ENCODE results near the gene CDSN.

The CDSN gene

GRCh38 chr6:31096215-31096614 lies 24.0 kb downstream of the CDSN start:
- TF ChIP-seq, protein P1, sequence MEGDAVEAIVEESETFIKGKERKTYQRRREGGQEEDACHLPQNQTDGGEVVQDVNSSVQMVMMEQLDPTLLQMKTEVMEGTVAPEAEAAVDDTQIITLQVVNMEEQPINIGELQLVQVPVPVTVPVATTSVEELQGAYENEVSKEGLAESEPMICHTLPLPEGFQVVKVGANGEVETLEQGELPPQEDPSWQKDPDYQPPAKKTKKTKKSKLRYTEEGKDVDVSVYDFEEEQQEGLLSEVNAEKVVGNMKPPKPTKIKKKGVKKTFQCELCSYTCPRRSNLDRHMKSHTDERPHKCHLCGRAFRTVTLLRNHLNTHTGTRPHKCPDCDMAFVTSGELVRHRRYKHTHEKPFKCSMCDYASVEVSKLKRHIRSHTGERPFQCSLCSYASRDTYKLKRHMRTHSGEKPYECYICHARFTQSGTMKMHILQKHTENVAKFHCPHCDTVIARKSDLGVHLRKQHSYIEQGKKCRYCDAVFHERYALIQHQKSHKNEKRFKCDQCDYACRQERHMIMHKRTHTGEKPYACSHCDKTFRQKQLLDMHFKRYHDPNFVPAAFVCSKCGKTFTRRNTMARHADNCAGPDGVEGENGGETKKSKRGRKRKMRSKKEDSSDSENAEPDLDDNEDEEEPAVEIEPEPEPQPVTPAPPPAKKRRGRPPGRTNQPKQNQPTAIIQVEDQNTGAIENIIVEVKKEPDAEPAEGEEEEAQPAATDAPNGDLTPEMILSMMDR (IDR thresholded peaks at IDR 0.05; ENCODE audit: low read depth, low read length, missing control alignments): no peak
- H3K4me3 ChIP-seq (ENCODE audit: low read depth, low read length): no peak overlapping the region
- DNase-seq (ENCODE audit: low read depth): no peak
- in situ Hi-C loops (cut with HindIII; ENCODE audit: low sequenced_read_pairs): no loop called here

DNA sequence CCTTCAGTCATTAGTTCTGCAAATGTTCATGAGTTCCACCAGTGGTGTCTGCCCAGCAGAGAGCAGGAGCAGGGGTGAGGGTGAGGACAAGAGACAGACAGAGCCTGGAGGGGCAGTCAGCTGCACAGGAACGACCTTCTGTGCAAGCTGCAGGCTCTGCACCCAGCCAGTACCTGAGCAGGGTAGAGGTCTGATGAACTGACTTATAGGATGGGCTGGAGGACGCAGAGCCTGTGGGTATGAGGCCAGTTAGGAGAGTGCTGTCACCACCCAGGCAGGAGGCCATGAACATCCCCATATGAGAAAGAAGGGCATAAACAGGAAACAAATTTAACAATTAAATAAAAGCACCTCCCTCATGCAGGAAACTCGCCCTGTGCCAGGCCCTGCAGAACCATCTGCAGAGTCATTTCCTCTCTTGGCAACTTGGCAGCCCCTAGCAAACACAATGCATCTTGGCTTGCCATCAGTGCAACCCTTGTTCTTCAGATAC lies 25.8 kb downstream of the CDSN start:
- in situ Hi-C loops (cut with HindIII; ENCODE audit: low sequenced_read_pairs): no loop called here
- no peak for DNase-seq (ENCODE audit: low read depth)

DNA sequence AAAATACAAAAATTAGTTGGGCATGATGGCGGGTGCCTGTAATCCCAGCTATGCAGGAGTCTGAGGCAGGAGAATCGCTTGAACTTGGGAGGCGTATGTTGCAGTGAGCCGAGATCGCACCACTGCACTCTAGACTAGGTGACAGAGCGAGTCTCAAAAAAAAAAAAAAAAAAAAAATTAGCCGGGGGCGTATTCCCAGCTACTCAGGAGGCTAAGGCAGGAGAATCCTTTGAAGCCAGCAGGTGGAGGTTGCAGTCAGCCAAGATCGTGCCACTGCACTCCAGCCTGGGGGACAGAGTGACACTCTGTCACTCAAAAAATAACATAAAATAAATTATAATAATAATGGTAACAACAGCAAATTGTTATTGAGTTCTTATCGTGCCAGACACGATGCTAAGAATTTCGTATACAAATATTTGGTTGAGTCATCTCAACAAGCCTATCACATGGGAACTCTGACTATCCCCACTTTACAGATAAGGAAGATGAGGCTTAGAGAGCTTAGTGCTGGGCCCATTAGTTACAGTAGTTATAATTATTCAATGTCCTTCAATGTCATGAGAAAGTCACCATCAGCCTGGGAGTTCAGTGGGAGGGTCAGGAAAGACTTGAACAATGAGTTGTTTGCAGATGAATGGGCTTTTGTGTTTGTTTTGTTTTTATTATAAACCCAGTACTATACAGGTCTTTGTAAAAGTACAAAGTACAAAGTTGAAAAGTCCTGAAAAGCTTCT lies 27.3 kb downstream of the CDSN start:
- in situ Hi-C loops (cut with HindIII; ENCODE audit: low sequenced_read_pairs): no loop called here
- DNase-seq (ENCODE audit: low read depth): no peak
- H3K4me3 ChIP-seq (ENCODE audit: low read depth, low read length): no peak overlapping the region
- TF ChIP-seq, protein P1 (IDR thresholded peaks at IDR 0.05; ENCODE audit: low read depth, low read length, missing control alignments): no peak

More for the DNA sequence above, 25.8 kb downstream of the CDSN start:
- H3K4me3 ChIP-seq (ENCODE audit: low read depth, low read length): no peak overlapping the region
- TF ChIP-seq, protein P1 (IDR thresholded peaks at IDR 0.05; ENCODE audit: low read depth, low read length, missing control alignments): no peak

DNA sequence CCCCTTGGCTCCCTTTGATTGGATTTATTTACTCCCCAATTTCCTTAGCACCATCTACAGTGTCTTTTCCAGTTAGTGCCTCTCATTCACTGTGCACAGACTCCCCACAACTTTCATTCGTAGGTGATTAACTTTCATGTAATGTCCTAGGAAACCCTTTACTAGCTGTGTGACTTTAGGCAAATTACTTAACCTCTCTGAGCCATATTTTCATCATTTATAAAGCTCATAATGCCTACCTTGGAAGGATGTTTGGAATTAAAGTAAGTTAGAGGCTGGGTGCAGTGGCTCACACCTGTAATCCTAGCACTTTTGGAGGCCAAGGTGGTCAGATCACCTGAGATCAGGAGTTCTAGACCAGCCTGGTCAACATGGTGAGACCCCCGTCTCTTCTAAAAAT lies 28.0 kb downstream of the CDSN start:
- H3K4me3 ChIP-seq (ENCODE audit: low read depth, low read length): no peak overlapping the region
- DNase-seq (ENCODE audit: low read depth): no peak
- TF ChIP-seq, protein P1 (IDR thresholded peaks at IDR 0.05; ENCODE audit: low read depth, low read length, missing control alignments): no peak
- in situ Hi-C loops (cut with HindIII; ENCODE audit: low sequenced_read_pairs): no loop called here

DNA sequence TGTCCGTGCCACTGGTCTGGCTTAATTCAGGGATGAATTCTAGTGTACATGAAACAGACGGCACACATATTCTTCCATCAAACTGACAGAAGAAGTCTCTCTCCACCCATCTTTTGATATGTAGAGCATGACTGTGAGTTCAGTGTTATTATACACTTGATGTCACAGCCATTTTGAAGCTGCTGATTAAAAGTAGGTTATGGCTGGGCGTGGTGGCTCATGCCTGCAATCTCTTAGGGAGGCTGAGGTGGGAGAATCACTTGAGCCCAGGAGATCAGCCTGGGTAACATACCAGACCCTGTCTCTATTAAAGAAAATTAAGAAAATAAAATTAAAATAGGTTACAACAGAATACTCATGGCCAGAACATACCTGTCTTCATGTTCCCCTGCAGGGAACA lies 28.6 kb downstream of the CDSN start:
- no peak for DNase-seq (ENCODE audit: low read depth)
- H3K4me3 ChIP-seq (ENCODE audit: low read depth, low read length): no peak overlapping the region
- TF ChIP-seq, protein P1 (IDR thresholded peaks at IDR 0.05; ENCODE audit: low read depth, low read length, missing control alignments): no peak
- in situ Hi-C loops (cut with HindIII; ENCODE audit: low sequenced_read_pairs): no loop called here

DNA sequence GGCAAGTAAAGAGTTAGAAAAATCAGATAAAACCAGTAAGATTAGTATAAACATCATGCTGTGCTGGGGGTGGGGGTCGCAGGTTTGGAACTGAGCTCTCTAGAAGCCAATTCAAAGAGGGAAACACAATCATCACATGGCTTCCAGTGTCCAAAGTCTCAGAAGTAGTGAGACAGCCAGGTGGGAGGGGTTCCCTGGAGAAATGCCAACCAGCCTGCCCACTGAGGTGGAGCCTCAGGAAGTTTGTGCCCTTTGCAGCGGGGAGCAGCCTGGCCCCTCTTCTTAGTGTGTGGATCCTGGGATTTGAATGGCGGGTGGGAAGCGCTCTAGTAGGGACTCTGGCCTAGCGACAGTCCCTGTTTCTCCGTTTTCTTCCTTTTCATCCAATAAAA lies 29.3 kb downstream of the CDSN start:
- in situ Hi-C loops (cut with HindIII; ENCODE audit: low sequenced_read_pairs): no loop called here
- TF ChIP-seq, protein P1 (IDR thresholded peaks at IDR 0.05; ENCODE audit: low read depth, low read length, missing control alignments): no peak
- no peak overlapping the region for H3K4me3 ChIP-seq (ENCODE audit: low read depth, low read length)
- no peak for DNase-seq (ENCODE audit: low read depth)

Data from astrocyte of the cerebellum (primary cell).